T47D (cell line): ENCODE results near the gene TUBB1.

Source experiments
- DNase-seq, 2 experiments: peaks; one replicate each; pipeline versions ENCODE4 v3.0.0 to v3.0.0-alpha.2; 2011 to 2012; ENCODE audit warnings: low read depth in 1 of 2, low spot score in 1 of 2
- JUND ChIP-seq: IDR thresholded peaks from 2 replicates; pipeline ENCODE4 v1.6.1; 2012; ENCODE audit warnings: low read depth
- in situ Hi-C: cut with HindIII; loops from 2 replicates; pipeline ENCODE4 v1.10.0; 2016; ENCODE audit warnings: low sequenced_read_pairs, low pct_unique_long_range_greater_than_20kb

Gene TUBB1

DNA sequence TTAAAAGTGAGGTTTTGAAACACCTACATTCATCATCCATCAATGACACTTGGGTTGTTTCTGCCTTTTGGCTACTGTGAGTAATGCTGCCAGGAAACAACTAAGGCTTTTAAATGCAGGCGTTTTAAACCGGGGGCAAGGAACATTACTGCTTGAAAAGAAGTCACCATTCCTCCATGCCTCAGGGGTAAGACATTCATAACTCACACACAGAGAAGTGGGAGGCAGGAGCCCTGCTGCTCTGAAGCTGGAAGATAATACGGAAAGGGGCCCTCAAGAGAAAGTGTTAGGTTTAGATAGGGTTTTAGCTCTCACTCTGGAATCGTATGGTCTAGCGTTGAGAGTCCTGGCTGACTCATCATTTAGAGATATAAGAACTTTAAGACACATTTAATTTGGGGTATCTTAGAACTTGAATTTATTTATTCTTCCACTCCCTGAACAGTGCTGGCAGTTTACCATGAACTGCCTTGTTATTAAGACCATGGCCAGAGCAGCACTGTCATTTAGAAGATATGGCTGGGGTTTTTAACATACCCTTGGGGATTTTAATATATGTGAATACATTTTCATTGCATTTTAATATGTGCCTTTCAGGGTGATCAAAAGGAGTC lies 1.8 kb downstream of the TUBB1 start:
- DNase-seq = no peak
- in situ Hi-C loops = no loop called here
- no peak for TF ChIP-seq JUND

DNA sequence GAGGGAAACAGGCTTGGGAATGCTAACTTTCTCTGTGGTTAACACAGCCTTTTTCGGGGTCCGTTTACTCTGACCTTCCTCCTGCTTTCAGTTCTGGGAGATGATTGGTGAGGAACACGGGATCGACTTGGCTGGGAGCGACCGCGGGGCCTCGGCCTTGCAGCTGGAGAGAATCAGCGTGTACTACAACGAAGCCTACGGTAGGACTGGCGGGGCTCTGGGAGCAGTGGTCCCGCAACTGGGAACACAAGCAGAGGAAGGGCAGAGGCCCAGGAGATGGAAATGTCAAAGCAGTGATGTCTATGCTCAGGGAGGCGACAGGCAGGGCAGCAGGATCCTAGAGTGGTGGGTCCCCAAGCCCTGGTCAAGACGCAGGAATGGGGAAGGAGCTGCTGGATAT lies 3.5 kb downstream of the TUBB1 start:
- in situ Hi-C loops = no loop called here
- no peak for DNase-seq
- no peak for TF ChIP-seq JUND

DNA sequence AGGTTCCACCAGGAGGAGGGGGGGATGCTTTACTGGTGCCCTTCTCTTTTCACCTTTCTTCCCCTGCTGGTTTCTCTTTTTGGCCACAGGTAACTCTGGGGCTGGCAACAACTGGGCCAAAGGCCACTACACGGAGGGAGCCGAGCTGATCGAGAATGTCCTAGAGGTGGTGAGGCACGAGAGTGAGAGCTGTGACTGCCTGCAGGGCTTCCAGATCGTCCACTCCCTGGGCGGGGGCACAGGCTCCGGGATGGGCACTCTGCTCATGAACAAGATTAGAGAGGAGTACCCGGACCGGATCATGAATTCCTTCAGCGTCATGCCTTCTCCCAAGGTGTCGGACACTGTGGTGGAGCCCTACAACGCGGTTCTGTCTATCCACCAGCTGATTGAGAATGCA lies 4.4 kb downstream of the TUBB1 start:
- DNase-seq = no peak
- in situ Hi-C loops = no loop called here
- TF ChIP-seq JUND = no peak

DNA sequence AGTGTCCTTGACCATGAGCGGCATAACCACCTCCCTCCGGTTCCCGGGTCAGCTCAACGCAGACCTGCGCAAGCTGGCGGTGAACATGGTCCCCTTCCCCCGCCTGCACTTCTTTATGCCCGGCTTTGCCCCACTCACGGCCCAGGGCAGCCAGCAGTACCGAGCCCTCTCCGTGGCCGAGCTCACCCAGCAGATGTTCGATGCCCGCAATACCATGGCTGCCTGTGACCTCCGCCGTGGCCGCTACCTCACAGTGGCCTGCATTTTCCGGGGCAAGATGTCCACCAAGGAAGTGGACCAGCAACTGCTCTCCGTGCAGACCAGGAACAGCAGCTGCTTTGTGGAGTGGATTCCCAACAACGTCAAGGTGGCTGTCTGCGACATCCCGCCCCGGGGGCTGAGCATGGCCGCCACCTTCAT lies 4.9 kb downstream of the TUBB1 start:
- in situ Hi-C loops = no loop called here
- DNase-seq = no peak
- TF ChIP-seq JUND = no peak

DNA sequence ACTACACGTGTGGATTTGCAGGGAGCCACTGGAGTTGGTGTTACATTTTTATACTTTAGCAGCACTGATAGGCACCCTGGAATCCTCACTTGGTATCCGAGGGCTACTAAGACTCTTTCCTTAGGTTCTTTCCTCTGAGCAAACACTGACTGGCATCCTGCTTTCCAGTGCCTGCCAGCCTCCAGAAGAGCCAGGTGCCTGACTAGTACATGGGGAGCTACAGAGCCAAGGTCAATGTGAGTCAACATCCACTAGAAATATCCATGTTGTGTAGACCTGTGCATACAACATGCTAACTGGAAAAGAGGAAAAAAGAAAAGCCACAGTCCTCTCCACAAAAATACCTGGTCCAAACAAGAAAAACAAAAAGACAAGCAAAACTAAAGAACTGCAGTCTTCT lies 5.9 kb downstream of the TUBB1 start:
- in situ Hi-C loops = no loop called here
- no peak for DNase-seq
- no peak for TF ChIP-seq JUND

DNA sequence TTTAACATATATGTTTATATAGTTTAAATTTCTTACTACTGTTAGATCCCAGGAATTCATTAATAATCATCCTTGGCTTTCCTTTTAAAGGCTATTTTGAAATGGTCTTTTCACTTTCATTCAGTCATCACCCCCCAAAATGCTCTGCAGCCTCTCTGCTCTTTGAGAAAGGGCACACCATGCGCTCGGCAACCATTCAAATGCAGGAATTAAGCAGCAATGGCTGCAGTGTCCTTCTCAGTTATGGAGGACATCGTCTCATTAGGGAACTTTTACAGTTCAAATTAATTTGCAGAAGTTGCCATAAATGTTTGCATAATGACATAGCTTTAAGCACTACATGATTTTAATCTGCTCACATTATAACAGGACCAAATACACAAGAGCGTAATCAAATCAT lies 6.3 kb downstream of the TUBB1 start:
- no peak for TF ChIP-seq JUND
- no peak for DNase-seq
- in situ Hi-C loops = no loop called here

DNA sequence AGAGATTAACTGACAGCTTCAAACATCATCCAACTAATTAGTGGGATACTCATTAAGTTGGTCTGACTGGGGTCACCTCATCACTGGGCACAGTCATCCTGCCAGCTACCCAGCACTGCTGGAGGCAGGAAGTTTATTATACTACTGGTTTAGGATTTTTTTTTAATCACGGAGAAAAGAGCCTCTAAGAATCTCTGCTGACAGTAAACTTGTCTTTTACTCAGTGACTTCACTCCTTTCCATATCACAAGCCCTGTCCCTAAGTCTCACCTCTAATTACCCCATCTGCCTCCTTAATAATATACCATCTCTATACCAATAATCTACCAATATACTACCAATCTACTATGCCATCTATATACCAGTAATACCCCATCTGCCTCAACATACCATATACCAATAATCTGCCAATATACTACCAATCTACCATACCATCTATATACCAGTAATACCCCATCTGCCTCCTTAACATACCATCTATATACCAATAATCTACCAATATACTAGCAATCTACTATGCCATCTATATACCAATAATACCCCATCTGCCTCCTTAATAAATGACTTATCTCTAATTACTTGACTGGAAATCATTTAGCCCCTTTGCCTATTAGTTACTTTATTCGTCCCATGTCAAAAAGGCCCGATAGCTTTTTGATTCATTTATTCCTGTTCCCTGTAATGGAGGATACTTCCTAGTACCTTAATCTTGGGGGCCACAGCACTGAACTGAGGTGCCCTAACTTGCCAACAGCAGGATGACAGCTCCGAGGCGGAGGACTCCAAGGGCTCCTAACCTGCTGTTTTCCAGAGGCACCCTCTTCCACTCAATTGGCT lies 7.9 kb downstream of the TUBB1 start:
- no peak for DNase-seq
- in situ Hi-C loops = no loop called here
- no peak for TF ChIP-seq JUND

DNA sequence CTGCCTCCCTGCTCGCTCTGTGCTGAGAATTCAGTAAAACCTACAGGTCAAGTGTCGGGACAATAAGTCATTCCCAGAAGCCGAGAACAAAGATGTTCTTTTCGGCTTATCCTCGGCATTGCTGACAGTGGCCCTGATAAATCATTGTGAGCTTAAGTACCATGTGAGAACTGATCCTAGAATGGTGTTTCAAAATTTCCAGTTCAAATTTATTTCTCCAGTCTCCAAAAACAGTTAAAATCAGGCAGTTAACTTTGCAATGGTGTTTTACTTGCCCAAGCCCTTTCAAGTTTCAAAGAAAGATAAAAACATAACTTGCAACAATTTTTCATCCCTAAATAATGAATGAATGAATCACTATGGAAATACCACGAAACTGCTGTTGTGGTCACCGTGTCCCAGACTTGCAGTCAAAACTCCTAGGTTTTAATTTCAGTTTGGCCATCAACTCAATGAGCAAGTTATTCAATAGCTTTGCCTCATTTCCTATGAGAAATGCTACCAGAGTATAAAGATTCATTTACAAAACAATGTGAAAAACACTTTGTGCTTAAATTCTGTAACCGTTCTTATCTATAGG lies 8.6 kb downstream of the TUBB1 start:
- in situ Hi-C loops = no loop called here
- no peak for TF ChIP-seq JUND
- no peak for DNase-seq

DNA sequence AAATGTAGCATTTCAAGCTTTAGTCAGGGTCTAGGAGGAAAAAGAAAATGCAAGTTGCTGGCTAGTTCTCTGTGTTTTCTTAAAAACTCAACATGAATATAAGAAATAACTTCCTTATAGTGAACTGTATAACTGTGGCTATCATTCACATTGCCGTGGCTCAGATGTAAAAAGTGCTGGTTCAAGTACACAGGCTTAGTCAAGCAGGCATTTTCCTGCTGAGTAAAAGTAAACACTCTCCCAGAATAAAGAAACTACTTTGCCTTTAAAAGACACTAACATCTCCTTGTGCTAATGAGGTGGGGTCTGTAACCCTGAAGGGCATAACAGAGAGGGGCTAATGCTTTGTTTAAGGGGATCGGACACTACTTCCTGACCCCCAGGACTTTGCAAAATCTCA lies 9.6 kb downstream of the TUBB1 start:
- no peak for DNase-seq
- in situ Hi-C loops = no loop called here
- no peak for TF ChIP-seq JUND

DNA sequence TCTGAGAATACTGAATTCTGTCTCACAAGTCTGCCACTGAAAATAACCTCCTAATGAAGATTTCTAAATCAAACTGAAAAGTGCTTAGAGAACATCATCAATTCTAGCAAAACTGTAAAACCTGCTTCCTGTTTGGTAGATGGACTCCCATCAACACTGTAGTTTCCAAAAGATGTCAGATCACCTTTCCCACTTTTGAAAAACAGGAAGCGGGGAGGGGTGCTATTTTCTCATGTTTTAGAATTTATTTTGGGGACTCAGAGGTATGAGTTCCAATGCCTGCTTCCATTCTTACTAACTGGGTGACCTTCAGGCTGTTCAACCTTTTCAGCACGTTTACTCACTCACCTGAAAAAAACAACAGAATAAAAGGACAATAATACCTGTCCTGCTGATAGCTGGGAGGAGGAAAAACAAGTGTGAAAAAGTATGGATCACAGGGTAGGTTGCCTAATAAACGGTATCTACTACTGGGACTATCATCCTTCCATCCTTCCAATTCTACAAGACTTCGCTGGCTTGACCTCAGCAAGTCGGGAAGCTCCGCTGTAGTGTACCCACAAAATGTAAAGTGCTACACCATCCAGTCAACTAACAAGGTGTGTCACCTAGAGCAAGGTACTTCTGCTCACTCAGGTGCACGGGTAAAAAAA lies 11.8 kb downstream of the TUBB1 start:
- TF ChIP-seq JUND = no peak
- in situ Hi-C loops = no loop called here

DNA sequence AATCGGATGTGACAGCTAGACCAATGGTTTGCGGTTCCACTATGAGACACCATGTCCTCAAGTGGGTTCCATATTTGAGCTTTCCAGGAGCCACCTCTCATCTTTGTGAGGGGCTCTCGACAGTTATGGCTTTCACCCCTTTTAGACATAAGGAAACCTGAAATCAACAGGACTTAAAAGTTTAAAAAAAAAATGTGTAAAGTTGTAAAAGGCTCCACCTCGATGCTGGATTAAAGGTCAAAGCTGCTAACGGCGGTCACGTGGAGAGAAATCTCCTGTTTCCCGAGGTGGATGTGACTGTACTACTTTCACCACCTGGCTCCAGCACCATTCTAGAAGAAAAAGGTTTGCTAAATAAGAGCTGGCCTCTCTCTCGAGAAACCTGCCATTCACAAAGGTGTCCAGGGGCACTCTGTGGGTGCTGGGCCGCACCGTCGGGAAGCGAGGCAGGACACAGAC lies 12.4 kb downstream of the TUBB1 start:
- in situ Hi-C loops = no loop called here
- no peak for DNase-seq
- TF ChIP-seq JUND = no peak

More for the DNA sequence above, 11.8 kb downstream of the TUBB1 start:
- DNase-seq = no peak

DNA sequence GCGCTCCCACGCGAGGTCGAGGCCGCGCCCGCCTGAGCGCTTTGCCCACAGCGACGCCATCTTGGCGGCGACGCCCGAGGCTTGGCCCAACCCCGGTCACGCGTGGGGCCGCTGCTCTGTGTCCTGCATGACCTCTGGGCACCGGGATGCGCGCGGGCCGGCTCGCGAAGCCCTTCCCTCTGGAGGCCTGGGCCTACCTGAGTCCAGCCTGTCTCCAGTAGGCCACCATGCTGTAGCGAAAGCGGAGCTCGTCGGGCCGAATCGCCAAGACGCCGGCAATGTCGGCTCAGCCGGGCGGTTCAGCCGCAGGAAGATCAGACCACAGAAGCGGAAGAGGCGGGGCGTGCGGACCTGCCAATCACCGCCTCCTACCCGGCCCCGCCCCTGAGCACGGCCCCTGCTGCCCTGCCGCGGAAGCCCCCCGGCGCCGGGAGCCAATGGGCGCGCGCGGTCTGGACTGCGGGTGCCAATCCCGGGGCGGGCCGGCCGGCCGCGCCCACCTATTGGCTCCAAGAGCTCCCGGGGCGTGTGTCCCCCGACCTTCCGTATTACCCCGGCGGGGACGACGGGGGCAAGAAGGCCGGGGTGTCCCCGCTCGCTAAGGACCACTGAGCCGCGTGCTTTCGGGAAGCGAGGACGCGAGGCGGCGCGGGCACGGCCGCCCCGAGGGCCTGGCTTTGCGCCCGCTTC lies 12.9 kb downstream of the TUBB1 start, which contains the start of gene ATP5F1E:
ATP5F1E (minus strand) TSS at position 313 of the 690 bp plus-strand sequence; CDS start at position 229, 84 bp downstream.
- peak; percentile 90 to 97 for DNase-seq
- TF ChIP-seq JUND = no peak
- in situ Hi-C loops = no loop called here
